Measurements from ENCODE around the gene PCDHA5. TPM values are rescaled to one million over a fixed set of nuclear protein-coding genes. Genes with fewer than 3 reads are reported as not detected.
A peak's percentile ranks its signal among the peaks of the same experiment; 100 is the strongest.
"Not testable (repeated sequence)": the region's sequence is repeated elsewhere in the genome, so short reads cannot be mapped to it uniquely, and the experiment has no call there.

The PCDHA5 gene
- total and polyA plus RNA-seq, 2 of the 13 experiments (the other 11 are each of a cell fraction or from before 2014, with no cell fraction given) = not detected

GRCh38 chr5:140834439-140835008 lies 13.1 kb downstream of the PCDHA5 start:
- DNase-seq (ENCODE audit: low spot score); in situ Hi-C loops (cut with HindIII; ENCODE audit: extremely low pct_ligation_motif_present, low pct_unique_long_range_greater_than_20kb); CTCF ChIA-PET (ENCODE audit: low intra/inter-chr PET ratio, low total read pairs); POLR2A ChIA-PET; H3K9me3 ChIP-seq (ENCODE audit: low read length); H4K20me1 ChIP-seq (ENCODE audit: insufficient read depth, low read length); H3K27me3 ChIP-seq (ENCODE audit: control insufficient read depth in 1 of 2, insufficient read depth in 2 of 2, low read length in 2 of 2); H3K36me3 ChIP-seq (replicated peaks in 1 of 2; ENCODE audit: control insufficient read depth in 1 of 2, insufficient read depth in 2 of 2, low read length in 2 of 2); H3K4me1 ChIP-seq (ENCODE audit: insufficient read depth, low read length); H3K79me2 ChIP-seq (ENCODE audit: insufficient read depth, low read length); H2AFZ ChIP-seq (ENCODE audit: low read length); intact Hi-C loops (cut with micrococcal nuclease; ENCODE audit: unreplicated experiment); H3K27ac ChIP-seq (ENCODE audit: extremely low read length, insufficient read depth, low read length); FAIRE-seq: not testable (repeated sequence)
- TSS peak; percentile 67 for BruUV-seq (replicated peaks)
- Histone ChIP-seq H3K4me3 (replicated peaks in 1 of 3; ENCODE audit: insufficient read depth in 1 of 3, low read depth in 2 of 3, low read length in 3 of 3) (peak overlapping the region; percentile 62 to 68 (median 68)), H3K4me2 (ENCODE audit: low read depth, low read length) (peak overlapping the region; percentile 78), H3K9ac (ENCODE audit: insufficient read depth, low read depth, low read length) (peak overlapping the region; percentile 36; the same call in 1 of the 2 replicates)
- 0 out of 2 replicates have a peak, but pooled peaks have one; percentile 2 for TF ChIP-seq ELF3 (CRISPR knock-in tag; IDR thresholded peaks at IDR 0.05)
- 0 out of 2 replicates have a peak, but pooled peaks have one; percentile 24 for TF ChIP-seq PHF8 (CRISPR knock-in tag; IDR thresholded peaks at IDR 0.05)
- TF ChIP-seq HNRNPLL (IDR thresholded peaks at IDR 0.05; ENCODE audit: low read depth, low read length, poor library complexity, severe bottlenecking) = peak; percentile 49
- TF ChIP-seq ZNF687 (CRISPR knock-in tag; IDR thresholded peaks at IDR 0.05) = peak; percentile 31; the same call in 1 of the 2 replicates
- 54% methylated on average over 18 of the region's 38 CpGs for WGBS (ENCODE audit: low lambda C conversion rate)
- ATAC-seq = peak; percentile 78
